Rectal smooth muscle tissue (tissue), 1 donor: Measurements from ENCODE around the gene CIITA.

Experiments
- H3K27ac ChIP-seq: one replicate; pipeline ENCODE4 v1.7.0; 2013; ENCODE audit warnings: low read depth, low read length, inconsistent platforms
- H3K27me3 ChIP-seq: one replicate; pipeline ENCODE4 v1.7.0; 2013; ENCODE audit warnings: low read length; ENCODE audit not compliant: control insufficient read depth, insufficient read depth
- H3K36me3 ChIP-seq: one replicate; pipeline ENCODE4 v1.7.0; 2013; ENCODE audit warnings: low read length; ENCODE audit not compliant: control insufficient read depth, insufficient read depth
- H3K4me1 ChIP-seq: one replicate; pipeline ENCODE4 v1.7.0; 2013; ENCODE audit warnings: low read length; ENCODE audit not compliant: control insufficient read depth, insufficient read depth
- H3K4me3 ChIP-seq: one replicate; pipeline ENCODE4 v1.7.0; 2013; ENCODE audit warnings: low read length
- H3K9ac ChIP-seq: one replicate; pipeline ENCODE4 v1.7.0; 2013; ENCODE audit warnings: low read length

Gene CIITA

DNA sequence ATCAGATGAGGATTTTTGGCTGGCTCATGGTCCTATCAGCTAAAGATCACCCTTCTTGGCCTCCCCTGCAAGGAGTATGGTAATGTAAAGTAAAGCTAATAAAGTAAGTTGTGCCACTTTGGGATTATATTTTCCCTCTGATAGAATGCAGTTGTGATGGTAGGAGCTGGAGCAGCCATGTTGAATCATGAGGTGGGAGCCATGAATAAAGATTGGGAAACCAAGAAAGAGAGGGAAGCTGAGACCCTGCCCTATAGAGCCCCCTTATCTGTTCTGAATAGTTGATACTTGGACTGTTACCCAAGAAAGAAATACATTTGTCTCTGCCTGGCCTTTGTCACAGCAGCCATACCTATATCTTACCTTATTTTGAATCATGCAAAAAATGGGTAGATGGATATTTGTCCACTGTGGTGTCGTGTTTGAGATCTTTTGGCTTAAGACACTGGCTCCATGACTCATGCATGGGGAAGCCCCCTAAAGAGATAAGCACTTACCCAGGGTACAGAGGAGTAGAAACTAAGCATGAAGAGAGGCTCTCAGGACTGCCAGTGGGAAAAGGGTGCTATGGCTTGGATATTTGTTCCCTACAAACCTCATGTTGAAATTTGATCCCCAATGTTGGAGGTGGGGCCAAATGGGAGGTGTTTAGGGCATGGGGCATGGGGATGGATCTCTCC lies 40.7 kb upstream of the CIITA start:
- Histone ChIP-seq H3K27ac (no peak overlapping the region), H3K27me3 (peaks cover 2% of the 10 kb centered on the region), H3K36me3 (no peaks in the 10 kb centered on the region), H3K4me1 (no peaks in the 10 kb centered on the region), H3K4me3 (no peak overlapping the region), H3K9ac (no peak overlapping the region)

DNA sequence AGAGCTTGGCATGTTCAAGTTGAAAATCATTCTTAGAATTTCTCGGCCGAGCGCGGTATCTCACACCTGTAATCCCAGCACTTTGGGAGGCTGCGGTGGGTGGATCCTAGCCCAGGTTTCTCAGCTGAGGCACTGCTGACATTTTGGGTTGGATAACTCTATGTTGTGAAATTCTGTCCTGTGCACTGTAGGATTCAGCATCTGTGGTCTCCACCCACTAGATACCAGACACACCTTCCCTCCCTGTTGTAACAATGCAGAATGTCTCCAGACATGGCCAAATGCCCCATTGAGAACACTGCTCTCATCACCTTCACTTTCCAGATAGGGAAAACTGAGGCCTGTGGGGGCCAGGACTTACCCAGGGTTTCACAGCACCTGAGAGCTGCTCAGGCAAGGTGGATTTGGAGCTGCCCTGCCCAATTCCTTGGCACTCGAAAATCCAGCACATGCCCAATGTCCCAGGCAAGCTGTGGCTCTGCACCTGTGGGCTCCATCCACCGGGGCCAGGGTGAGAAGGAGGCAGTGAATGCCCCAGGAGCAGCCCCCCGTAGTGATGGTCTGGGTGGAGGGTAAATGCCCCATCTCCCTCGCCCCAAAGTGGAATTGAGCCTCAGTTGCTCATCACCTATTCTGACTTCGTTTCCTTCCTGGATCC lies 38.3 kb upstream of the CIITA start:
- H3K36me3 ChIP-seq, result no peaks in the 10 kb centered on the region
- no peaks in the 10 kb centered on the region for H3K4me1 ChIP-seq
- H3K27ac ChIP-seq, result no peak overlapping the region
- H3K9ac ChIP-seq, result no peak overlapping the region
- peaks cover 2% of the 10 kb centered on the region for H3K27me3 ChIP-seq
- no peak overlapping the region for H3K4me3 ChIP-seq

DNA sequence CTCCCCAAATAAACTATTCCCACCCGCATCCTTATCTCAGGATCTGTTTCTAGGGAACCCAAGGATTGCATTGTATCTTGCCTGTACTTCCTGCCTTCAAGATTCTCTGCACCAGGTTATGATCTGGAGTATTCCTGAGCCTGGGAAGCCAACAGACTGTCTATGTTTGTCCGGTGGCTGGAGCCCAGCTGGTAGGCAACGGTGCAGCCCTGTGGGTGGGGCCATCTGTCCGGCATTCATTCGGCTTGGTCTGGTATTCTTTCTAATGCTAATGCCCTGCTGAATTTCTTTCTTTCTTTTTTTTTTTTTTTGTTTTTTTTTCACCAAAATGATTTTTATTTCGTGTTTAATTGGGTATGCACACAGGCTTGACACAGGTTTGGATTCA lies 37.7 kb upstream of the CIITA start:
- H3K27me3 ChIP-seq, result peaks cover 2% of the 10 kb centered on the region
- no peak overlapping the region for H3K27ac ChIP-seq
- H3K4me3 ChIP-seq, result no peak overlapping the region
- no peaks in the 10 kb centered on the region for H3K4me1 ChIP-seq
- no peaks in the 10 kb centered on the region for H3K36me3 ChIP-seq
- no peak overlapping the region for H3K9ac ChIP-seq

DNA sequence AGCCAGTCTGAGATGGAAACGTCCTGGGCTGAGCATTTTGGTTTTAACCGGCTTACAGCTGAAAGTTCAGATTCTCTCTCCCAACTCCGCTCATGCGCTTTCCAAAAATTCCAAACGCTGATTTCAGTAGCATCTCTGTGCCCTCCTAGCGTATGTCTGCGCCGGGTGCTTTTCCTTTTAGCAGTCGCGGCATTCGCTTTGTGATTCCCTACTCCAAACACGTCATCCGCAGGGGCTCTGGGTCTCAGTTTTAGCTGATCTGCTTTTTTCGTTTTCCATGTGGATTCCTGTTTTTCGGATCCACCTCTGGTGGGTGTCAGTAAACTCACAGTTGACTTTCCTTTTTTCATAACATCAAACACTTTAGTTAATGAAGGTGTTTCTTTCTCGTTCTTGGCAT lies 36.3 kb upstream of the CIITA start:
- no peak overlapping the region for H3K27ac ChIP-seq
- H3K4me1 ChIP-seq, result no peaks in the 10 kb centered on the region
- H3K4me3 ChIP-seq, result no peak overlapping the region
- no peaks in the 10 kb centered on the region for H3K36me3 ChIP-seq
- no peak overlapping the region for H3K9ac ChIP-seq
- peaks cover 2% of the 10 kb centered on the region for H3K27me3 ChIP-seq

DNA sequence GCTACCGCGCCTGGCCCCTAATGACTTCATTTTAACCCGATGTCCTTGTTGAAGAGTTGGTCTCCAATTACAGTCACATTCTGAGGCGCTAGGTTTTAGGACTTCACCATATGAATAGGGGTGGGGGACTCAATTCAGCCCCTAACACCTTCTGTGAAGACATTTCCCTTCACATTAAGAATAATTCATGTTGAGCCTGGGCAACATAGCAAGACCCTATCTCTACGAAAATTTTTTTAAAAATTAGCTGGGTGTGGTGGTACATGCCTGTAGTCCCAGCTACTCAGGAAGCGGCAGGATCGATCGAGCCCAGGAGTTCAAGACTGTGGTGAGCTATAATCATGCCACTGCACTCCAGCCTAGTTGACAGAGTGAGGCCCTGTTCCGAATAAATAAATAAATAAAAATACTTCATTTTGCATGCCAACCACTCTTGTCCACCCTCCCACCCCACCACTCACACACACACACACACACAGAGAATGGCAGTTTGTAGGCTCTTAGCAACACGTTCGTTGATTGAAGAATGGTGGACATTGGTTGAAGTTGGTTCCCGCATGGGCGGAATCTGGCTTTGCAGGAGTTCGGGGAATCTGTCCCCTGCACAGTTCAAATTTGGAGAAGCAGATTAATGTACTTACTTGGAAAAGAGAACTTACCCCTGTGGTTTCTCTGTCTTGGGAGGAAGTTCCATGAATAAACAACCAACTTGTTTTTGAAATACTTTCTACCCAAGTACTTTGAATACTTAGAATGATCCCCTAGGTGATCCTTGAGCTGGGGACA lies 30.6 kb upstream of the CIITA start:
- Histone ChIP-seq H3K27ac (no peak overlapping the region), H3K4me3 (no peak overlapping the region), H3K36me3 (no peaks in the 10 kb centered on the region), H3K9ac (no peak overlapping the region), H3K4me1 (no peaks in the 10 kb centered on the region), H3K27me3 (no peaks in the 10 kb centered on the region)

DNA sequence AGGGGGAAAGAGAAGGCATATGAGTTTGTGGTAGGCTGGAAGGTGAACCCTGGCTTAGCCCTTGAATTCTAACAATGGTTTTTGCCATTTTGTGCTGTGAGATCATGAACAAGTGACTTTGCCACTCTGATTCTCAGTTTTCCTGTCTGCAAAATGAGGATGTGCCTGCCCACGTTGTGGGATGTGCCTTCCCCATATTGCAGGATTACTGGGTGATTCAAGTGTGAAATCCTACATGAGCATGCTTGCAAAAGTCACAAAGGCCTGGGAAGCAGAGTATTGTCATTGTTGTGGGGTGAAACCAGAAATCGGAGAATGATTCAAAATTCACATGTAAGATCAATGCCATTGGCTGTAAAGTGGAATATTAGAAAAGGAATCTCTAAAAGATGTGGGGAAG lies 29.8 kb upstream of the CIITA start:
- no peaks in the 10 kb centered on the region for H3K27me3 ChIP-seq
- H3K27ac ChIP-seq, result no peak overlapping the region
- no peaks in the 10 kb centered on the region for H3K36me3 ChIP-seq
- H3K9ac ChIP-seq, result no peak overlapping the region
- H3K4me1 ChIP-seq, result no peaks in the 10 kb centered on the region
- H3K4me3 ChIP-seq, result no peak overlapping the region

DNA sequence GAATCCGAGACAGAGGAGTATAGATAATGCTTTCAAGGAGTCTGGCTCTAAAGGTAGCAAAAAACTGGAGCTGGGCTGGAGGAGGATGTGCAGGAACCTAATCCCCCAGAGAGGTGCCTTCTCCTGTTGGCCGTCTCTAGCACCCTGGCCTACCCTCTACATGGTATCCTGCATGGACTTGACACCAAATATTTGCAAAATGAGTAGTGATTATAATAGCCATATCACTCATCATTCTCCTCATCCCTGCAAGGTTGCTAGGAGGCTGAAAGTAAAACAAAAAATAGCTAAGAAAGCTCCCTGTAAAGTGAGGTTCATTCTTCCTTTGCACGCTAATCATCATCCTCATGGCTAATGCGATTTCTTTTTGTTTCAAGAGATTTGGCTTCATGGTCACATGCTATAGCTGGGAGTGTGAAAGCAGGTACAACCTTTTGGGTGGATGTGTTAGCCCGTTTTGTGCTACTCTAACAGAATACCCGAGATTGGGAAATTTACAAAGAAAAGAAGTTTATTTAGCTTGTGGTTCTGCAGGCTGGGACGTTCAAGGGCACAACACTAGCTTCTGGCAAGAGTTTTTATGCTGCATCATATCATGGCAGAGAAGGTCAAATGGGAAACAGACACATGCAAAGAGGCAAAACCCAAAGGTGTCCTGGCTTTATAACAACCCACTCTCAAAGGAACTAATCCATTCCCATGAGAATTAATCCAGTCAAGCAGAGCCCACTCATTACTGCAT lies 27.1 kb upstream of the CIITA start:
- no peaks in the 10 kb centered on the region for H3K27me3 ChIP-seq
- H3K9ac ChIP-seq, result no peak overlapping the region
- H3K36me3 ChIP-seq, result no peaks in the 10 kb centered on the region
- no peak overlapping the region for H3K4me3 ChIP-seq
- no peak overlapping the region for H3K27ac ChIP-seq
- no peaks in the 10 kb centered on the region for H3K4me1 ChIP-seq

DNA sequence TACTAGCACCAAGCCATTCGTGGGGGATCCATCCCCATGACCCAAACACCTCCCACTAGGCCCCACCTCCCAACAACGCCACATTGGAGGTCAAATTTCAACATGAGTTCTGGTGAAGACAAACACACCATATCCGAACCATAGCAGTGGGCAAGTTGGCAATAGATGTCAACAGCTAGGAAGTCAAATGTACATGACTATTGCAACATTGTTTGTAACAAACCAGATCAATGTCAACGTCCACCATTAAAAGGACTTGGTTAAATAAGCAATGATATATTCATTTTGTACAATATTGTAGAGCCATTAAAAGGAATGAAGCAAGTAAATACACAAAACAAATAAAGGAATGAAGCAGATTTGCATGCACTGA lies 26.5 kb upstream of the CIITA start:
- Histone ChIP-seq H3K27ac (no peak overlapping the region), H3K9ac (no peak overlapping the region), H3K27me3 (no peaks in the 10 kb centered on the region), H3K4me3 (no peak overlapping the region), H3K36me3 (no peaks in the 10 kb centered on the region), H3K4me1 (no peaks in the 10 kb centered on the region)

DNA sequence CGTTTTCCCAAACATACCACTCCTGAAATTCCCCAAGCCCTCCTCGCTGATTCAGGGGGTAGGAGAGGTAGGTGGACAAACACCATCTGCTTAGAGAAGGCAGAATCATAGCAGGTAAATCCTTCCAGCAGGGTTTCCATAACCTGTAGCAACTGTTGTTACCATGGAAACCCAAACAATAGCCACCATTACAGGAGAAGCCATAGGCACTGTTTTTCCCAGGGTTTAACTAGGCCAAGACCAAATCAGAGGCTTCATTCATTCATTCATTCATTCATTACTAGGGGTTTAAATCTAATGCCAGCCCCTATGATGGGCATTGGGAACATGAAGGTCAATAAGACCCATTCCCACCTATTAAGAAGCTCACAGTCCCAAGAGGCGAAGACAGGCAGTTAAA lies 25.5 kb upstream of the CIITA start:
- Histone ChIP-seq H3K9ac (no peak overlapping the region), H3K36me3 (no peaks in the 10 kb centered on the region), H3K27me3 (no peaks in the 10 kb centered on the region), H3K4me1 (no peaks in the 10 kb centered on the region), H3K4me3 (no peak overlapping the region), H3K27ac (no peak overlapping the region)

DNA sequence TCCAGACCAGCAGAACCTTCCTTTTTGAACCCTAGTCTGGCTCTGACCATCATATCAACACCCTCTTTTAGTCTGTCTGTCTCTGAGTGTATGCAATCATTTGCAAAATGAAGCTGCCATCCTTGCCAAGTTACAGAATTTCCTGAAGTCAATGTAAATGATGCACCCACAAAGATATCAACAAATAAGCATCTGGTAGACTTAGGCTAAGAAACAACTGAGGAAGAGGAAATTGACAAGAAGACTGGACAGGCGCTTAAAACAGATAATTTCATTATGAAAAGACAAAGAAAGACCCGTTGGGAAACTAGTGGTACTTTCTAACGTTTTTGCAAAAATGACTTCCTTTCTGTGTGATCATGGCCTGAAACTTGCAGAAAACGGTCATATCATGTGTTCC lies 24.7 kb upstream of the CIITA start:
- Histone ChIP-seq H3K9ac (no peak overlapping the region), H3K4me1 (no peaks in the 10 kb centered on the region), H3K4me3 (no peak overlapping the region), H3K27me3 (no peaks in the 10 kb centered on the region), H3K27ac (no peak overlapping the region), H3K36me3 (no peaks in the 10 kb centered on the region)

DNA sequence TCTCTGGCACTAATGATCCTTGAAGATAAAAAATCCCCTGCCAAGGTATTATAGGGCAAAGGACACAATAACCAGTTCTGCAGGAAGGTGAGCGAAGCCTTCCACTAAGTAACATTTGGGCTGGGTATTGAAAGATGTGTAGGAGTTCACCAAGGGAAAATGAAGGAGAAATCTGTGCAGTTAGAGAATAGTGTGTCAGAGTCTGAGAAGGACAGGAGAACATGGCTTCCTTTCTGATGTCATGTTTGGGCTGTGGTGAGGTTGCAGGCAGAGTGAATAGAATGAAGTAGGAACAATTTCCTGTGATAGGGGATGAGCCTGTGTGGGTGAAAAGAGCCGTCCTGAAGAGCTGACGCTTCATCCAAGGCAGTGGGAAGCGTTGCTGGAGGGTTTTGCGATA lies 24.1 kb upstream of the CIITA start:
- H3K27ac ChIP-seq, result no peak overlapping the region
- no peaks in the 10 kb centered on the region for H3K27me3 ChIP-seq
- H3K9ac ChIP-seq, result no peak overlapping the region
- no peaks in the 10 kb centered on the region for H3K4me1 ChIP-seq
- H3K36me3 ChIP-seq, result no peaks in the 10 kb centered on the region
- no peak overlapping the region for H3K4me3 ChIP-seq

DNA sequence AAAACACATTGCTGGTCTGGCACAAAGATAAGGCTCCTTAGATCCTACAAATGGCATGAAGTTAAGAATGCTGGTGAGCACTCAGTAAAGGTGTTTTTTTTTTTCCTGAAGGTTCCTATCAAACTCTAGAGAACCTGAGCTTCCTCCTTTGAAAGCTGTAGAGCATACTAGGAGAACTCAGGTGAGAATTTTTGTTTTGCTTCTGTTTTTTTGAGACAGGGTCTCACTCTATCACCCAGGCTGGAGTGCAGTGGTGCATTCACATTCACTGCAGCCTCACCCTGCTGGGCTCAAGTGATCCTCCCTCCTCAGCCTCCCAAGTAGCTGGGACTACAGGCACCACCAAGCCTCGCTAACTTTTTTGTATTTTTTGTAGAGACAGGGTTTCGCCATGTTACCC lies 21.0 kb upstream of the CIITA start:
- H3K36me3 ChIP-seq, result no peaks in the 10 kb centered on the region
- H3K9ac ChIP-seq, result no peak overlapping the region
- no peak overlapping the region for H3K27ac ChIP-seq
- no peak overlapping the region for H3K4me3 ChIP-seq
- H3K27me3 ChIP-seq, result no peaks in the 10 kb centered on the region
- no peaks in the 10 kb centered on the region for H3K4me1 ChIP-seq
